Inferior parietal cortex (tissue), 1 donor: Measurements from ENCODE around the gene PARN.
A peak's percentile ranks its signal among the peaks of the same experiment; 100 is the strongest.

Source experiments
- DNase-seq: peaks from one replicate; pipeline ENCODE4 v3.0.0-alpha.2; 2016; ENCODE audit errors: extremely low spot score

The PARN gene

DNA sequence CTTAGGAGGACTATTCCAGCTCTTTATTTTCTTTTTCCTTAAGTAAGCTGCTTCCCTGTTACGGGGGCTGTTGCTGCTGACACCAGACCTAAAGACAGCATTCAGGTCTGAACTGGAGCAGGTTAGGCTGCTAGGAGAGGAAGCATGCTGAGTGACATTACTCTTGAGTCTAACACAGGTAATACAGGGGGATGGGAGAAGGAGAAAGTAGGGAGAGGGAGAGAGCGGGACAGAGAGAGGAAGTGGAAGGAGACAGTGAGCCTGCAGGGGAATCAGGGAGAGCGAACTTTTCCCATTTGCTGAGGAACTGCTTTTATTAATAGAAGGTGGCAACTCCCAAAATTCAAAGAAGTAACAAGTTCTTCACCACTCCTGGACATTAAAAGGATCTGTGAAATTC, 130.9 kb downstream of the PARN start:
- DNase-seq: no peak

DNA sequence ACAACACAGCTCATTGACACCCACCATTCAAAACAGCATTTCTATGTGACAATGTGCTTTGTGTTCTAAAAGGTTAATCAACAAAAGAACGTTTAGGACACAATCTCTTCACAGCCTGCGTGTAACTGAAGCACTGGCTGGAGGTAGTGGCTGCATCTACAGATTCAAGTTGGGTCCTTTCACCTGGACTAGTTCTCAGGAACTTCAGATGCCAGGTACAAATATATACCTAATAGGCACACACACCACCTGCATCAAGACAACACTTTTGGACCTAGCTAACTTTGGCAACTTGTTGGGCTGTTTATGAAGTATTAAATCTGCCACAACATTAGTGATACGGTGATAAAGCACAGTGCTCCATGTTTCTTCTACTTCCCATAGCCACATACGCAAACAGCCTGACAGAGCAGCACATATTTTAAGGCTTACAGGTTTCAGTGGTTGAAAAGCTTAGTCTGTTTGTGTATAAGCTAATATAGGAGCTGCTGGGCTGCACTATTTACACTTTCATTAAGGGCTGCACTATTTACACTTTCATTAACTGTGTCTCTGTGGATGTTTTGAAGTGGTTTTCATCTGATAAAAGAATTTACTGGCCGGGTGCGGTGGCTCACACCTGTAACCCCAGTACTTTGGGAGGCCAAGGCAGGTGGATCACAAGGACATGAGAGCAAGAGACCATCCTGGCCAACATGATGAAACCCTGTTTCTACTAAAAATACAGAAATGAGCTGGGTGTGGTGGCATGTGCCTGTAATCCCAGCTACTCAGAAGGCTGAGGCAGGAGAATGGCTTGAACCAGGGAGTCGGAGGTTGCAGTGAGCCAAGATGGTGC, 132.6 kb downstream of the PARN start:
- DNase-seq: no peak

DNA sequence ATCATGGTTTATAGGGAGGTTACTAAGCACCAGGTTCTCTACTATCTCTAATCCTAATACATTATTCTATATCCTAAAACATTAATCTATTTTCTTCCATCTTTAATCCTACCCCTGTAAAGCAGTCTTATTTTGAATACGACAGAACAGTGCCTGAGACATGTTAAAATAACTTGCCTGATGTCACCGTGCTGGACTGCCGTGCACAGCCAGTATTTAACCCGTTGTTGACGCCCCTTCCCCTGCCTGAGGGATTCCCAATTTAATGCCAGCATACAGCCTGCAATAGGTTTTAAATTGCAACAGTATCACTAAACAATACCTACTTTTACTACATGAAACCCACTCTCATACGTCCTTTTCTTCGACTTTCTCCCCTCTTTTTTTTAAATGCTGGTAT, 133.3 kb downstream of the PARN start:
- DNase-seq: no peak

DNA sequence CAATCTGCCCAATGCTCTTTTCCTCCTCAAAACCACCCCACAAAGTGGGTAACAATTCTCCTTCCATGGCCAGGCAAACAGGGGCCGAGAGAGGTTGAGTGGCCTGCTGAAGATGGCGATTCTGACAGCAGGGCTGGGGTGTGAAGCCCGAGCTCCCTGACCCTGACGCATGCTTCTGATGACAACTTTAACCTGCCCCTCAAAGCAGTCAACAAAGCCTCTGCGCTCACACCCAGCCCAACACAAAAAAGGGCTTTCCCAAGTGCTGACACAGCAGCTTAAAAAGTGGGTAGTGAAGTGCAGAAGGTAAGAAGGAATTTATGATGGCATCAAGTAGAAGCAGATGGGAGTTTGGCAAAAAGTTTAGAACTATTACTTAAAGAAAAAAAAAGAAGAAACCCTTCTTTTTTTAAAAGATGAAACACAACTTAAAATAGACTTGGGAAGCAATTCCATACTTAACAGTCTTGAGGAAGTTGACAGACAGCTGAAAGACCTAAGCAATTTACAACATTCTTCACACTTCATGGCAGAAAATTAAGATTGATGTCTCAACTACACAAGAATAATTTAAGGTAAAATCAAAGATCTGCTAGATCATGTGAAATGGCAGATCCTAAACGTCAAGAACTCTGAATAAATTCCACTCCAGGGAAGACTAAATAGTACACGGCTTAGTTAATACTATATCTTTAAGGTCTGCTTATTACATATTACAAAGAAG, 133.9 kb downstream of the PARN start:
- DNase-seq: no peak

DNA sequence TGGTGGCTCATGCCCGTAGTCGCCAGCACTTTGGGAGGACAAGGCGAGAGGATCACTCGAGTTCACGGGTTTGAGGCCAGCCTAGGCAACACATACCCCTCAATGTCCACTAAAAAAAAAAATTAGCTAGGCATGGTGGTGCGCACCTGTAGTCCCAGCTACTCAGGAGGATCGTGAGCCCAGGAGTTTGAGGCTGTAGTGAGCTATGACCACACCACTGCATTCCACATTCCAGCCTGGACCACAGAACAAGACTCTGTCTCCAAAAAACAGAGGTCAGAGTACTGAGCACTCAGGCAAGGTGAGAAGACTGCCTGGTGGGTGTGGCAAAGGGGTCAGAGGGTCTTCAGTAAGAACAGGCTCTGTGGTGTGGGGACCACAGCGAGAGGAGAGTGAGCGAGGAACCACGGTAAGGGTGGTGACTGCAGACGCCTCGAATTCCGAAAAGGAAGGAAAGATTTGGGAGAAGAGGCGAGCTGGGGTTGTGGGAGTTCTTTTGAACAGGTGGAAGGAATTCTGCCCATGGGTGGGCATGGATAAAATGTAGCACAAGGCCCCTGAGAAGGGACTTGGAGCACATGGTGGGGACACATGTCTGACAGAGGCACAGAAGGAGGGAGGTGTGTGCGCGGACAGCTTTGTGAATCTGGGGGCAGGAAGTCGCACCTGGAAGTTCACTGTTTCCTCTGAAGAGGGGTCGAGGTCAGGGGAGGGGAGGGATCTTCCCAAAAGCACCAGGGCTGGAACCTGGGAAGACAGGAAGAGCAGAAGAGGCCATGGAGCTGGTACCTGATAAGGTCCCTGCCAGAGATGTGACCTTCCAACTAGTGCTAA, 134.6 kb downstream of the PARN start:
- DNase-seq: no peak

DNA sequence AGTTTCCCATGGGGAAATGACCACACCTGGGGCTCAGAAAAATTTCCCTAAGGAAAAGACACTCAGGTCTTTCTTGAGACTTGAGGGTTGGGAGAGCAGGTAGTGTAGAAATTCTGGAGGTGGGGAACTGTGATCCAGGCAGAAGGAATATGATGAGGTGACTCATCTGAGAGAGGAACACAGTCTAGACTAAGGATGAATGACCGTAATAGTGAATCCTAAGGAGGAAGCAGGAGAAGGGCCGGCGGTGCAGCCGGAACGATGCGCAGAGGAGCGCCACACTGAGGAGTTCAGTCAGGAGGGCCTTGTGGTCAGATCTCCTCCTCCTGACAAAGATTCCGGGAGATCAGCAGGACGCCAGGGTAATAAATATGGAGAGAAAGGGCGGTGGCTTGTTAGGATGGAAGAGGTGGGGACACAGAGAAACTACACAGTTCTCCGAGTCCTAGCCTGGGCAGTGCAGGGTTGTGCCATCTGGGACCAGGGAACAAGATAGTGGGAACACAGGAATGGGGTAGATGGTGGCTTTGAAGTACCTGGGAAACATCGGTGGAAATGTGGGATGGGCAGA, 135.6 kb downstream of the PARN start:
- no peak for DNase-seq

DNA sequence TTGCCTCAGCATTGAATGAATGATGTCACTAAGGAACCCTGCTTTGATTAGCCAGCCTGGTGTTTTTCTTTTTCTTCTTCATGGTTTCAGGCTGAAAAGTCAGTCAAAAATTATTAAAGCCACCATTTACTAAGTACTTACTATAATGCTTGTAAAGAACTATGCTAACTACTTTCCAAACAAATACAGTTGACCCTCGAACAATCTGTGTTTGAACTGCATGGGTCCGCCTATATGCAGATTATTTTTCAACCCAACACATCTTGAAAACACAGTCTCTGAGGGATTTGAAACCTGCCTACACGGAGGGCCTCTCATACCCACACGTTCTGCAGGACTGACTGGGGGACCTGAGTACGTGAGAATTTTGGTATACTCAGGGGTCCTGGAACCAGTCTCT, 136.3 kb downstream of the PARN start:
- no peak for DNase-seq

DNA sequence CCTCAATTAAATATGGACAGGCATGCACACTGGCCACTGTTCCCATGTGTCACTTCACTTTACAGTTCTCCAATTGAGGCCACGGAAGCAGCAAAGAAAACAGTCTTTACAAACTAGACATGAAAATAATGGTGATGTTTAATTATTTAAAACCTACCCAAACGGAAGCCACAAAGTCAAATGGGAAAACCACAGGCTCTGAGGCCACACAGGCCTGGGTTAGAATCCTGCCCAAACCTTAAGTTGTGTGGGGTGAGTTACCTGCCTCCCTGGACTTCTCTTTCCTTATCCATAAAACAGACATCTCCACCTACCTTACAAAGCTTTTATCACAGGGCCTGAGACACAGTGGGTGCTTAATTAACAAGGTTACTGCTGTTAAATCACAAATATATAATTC, 137.4 kb downstream of the PARN start:
- no peak for DNase-seq

DNA sequence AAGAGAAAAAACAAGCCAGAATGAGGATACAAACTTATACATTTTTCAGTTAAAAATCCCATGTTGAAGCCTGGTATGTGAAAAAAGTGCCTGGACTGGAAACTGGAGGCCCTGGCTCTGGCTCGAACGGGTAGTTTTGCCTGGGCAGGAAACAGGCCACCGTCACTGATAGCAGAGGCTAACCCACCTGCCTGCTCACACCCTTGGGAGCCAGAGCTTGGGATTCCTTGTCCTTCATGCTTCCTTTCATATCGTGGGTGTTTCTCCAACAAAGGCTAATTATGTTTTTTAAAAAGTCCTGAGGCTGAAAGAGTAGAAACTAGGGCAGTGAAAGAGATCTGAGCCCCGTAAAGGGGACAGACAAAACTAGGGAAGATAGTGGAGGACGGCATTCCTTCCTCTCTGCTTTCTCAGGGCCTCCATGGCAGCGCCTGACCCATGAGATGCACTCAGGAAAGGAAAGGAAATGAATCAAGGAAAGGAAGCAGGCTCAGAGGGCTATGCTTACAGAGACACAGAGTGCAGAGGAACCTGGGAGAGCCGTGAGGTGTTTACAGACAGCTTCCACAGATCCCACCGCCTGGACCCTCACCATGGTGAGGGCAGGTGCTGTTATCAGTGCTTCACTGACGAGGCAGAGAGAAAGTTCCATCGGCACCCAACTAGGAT, 138.1 kb downstream of the PARN start:
- no peak for DNase-seq

DNA sequence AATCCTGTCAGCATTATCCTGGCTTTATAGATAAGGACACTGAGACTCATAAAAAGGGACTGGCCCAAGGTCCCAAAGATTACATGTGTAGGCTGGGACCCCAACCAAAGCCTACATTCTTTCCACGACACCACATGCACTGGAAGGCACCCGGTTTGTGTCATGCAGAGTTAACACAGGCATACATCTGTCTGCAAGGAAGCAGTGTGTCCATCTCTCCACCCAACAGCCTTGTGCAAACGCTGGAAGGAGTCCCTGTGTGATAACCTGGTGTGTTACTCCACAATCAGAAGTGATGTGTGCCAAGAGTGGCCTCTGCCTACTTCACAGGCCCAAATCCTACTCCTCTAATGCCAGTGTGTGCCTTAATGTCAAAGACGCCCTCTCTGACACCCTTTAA, 139.8 kb downstream of the PARN start:
- no peak for DNase-seq

DNA sequence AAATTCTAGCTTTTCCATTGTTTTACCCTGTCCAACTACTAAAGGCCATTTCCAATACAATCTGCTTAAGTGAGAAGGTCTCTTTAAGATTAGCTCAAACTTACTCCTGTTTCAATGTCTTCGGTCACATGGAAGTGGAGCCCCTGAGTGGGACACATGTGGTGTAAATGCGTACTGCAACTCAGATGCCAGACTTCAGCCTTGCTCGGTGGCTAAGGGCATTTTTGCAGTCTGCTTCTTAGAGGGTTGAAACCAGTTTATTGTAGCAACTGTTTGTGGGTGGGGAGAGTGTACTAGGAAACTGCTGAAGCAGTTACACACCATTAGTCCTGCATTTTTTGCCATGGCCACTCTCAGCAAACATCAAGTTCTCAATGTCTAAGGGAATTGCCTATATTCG, 140.6 kb downstream of the PARN start:
- no peak for DNase-seq

DNA sequence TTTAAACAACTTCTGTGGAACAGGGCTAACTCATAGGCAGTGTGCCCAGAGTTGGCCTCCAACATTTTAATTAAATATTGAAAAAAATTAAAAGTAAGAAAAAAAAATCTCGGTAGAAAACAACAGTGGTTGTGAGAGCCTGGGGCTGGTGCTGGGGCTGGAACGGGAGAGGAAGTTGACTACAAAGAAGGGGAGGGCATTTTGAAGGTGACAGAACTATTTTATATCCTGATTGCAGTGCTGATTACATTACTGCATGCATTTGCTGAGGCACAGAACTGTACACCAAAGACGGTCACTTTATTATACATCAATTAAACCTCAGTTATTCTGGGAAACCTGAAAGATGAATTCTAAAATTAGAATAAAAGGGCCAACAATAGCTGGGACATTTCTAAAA, 142.5 kb downstream of the PARN start:
- DNase-seq: no peak

DNA sequence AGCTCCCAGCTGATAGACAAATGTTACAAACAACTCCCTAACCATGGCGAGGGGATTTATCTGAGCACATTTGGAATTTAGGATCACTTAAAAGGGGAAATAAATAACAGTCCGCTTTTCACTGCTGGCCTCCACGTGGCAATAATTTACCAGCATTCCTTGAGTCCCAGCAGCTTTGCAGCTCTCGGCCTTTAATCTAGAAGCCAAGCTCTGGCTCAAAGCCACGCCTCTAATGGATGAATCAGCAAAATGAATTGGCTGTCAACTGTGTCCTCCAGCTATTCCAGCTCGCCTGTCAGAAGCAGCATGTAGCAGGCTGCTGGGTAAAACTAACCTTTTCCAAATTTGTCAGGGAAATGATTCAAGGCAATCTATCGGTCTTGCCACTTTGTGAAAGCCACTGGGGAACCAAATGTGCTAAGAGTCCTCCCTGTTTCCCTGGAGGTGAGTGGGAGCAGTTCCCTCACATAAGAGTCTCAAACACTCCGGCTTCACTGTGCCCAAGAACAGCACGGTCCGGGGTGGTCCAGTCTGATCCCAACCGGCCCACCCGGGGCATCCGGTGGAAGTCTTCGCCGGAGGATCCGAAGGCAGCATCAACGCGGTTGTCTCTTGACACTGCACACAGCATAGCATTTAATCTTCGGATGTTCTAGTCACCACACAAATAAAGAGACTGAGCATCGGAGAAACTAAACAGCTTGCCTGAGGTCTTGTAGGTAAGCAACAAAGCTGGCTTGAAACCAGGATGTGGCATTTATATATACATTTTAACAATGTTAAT, 143.3 kb downstream of the PARN start:
- DNase-seq: peak; percentile 94

DNA sequence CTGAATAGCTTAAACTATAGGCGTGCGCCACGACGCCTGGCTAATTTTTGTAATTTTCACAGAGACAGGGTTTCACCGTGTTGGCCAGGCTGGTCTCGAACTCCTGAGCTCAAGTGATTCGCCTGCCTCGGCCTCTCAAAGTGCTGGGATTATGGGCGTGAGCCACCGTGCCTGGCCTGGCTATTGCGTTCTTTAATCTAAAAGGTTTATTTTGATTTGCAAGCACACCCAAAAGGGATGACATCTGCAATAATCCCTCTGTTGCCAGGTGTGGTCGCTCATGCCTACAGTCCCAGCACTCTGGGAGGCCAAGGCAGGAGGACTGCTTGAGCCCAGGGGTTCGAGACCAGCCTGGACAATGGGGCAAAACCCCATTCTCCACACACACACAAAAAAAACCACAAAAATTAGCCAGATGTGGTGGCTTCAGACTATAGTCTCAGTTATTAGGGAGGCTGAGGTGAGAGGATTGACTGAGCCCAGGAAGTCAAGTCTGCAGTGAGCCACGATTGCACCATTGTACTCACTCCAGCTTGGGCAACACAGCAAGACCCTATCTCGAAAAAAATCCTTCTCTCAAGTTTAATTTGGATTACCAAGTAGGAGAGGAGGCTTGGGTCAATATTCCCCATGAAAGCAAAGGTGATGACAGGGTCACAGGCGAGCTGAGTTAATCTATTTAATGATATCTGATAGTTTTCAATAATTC, 144.1 kb downstream of the PARN start:
- DNase-seq: no peak

DNA sequence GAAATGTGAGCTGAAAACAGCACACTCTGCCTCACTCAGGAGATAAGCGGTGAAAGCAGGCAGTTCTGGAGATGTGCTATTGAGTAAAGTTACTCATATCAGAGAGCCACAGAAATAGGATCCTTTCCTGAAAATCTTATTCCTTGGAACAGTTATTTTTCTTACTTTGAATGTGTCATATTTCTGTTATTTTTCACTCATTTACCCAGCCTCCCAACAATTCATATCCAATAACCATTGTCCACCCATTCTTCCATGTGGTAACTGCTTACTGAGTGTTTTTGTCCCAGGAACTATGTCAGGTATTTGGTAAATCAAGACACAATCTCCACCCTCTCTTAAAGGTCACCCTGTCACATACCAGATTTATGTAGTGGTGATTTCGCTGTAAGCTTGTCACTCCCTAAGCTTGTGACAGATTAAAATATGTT, 144.9 kb downstream of the PARN start:
- no peak for DNase-seq

DNA sequence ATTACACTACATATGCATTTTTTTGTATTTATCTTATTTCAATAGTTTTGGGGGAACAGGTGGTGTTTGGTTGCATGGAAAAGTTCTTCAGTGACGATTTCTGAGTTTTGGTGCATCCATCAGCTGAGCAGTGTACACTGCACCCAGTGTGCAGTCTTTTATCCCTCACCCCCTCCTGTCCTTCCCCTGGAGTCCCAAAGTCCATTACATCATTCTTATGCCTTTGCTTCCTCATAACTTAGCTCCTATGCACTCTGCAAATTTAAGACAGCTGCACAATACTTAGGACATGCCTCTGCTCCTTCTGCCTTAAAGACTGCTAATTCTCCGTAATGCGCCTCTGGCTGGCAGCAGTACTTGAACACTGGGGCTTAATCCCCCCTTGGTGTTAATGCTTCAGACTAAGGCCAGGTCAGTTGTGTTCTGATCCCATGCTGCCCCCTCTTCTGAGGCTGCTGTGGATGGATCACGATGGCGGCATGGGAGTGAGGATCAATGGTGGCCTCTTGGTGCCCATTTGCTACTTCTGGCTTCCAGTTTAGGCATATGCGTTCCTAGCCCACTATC, 146.2 kb downstream of the PARN start:
- DNase-seq: no peak

DNA sequence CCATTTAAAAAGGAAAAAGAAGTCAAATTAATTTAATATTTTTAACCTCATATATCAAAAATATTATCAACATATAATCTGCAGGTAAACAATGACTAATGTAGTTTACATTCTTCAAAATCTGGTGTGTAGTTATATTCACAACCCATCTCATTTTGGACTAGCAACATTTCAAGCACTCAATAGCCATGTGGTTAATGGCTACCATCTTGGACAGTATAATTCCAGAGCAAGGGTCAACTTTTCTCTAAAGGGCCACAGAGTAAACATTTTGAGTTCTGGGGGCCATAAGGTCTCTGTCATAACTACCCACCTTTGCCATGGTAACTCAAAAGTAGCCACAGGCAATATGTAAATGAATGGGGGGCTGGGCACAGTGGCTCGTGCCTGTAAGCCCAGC, 153.9 kb downstream of the PARN start:
- DNase-seq: no peak

DNA sequence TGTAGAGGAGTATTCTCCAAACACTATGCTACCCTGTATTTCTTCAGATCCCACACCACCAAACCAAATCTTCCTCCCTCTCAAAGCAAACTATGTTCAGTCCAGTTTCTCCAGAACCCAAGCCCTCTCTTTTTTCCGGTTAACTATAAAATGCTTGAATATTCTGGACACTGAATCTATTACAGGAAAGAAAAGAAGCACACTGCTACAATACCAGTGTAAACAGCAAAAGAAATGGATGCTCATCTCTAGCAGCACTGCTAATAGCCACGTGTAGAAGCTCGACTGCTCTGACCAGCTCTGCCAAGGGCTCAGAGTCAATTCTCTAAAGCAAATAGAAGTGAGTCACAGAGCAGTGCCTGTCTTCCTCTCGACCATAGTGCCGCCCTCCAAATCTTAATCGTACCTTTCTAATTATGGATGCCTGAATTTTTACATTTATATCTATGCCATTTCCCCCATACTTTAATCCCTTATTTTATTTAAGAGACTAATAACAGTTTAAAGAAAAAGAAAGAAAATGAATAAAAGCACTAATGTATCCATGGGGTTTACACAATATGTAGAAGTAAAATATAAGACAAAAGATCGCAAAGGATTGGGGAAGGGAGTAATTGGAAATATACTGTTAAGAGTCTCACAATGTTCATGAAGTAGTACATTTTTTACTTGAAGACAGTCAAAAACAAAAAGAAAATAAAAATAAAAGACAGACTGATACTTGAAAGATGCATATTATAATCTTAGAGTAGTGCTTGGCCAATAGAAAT, 154.5 kb downstream of the PARN start:
- no peak for DNase-seq

DNA sequence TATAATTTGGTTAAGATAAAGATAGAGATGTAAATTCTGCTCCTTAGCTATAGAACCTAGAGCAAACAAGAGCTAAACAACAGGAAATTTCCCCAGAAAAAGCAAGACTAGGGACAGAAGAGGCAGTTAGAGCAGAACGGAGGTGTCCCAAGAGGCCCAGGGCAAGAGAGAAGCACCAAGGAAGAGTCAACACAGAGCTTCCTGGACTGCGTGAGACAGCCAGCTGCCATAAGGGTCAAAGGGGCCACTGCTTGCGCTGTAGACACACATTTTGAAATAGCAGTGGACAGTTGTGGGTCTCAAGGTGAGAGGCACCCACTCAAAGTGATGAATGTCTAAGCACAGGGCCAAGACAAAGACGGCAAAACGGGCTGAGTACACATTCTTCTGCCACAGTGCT, 156.6 kb downstream of the PARN start:
- no peak for DNase-seq
